Measurements from ENCODE around the gene MAFF. TPM values are rescaled to one million over a fixed set of nuclear protein-coding genes. Genes with fewer than 3 reads are reported as not detected.
"Not testable (repeated sequence)": the region's sequence is repeated elsewhere in the genome, so short reads cannot be mapped to it uniquely, and the experiment has no call there.

MAFF gene
- total RNA-seq, 3 donors from 2014 or later, result 8.9 to 12.2 (median 10.7) TPM

DNA sequence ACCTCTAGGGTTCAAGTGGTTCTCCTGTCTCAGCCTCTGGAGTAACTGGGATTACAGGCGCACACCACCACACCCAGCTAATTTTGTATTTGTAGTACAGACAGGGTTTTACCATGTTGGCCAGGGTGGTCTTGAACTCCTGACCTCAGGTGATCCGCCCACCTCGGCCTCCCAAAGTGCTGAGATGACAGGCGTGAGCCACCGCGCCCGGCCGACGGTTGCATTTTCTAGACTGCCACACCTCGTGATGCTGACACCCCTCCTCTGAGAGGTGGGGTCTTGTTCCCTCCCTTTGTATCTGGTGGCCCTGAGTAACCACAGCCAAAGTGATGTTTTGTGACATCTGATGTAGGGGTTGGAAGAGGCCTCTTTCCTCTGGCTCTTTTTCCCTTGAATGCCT lies 32.1 kb downstream of the MAFF start:
- H3K36me3 Mint-ChIP-seq (ENCODE audit: insufficient read depth); DNase-seq; H3K4me1 Mint-ChIP-seq (ENCODE audit: low read depth); H3K9me3 Mint-ChIP-seq; H3K27me3 Mint-ChIP-seq (ENCODE audit: low read depth); ATAC-seq; H3K4me3 Mint-ChIP-seq: not testable (repeated sequence)

DNA sequence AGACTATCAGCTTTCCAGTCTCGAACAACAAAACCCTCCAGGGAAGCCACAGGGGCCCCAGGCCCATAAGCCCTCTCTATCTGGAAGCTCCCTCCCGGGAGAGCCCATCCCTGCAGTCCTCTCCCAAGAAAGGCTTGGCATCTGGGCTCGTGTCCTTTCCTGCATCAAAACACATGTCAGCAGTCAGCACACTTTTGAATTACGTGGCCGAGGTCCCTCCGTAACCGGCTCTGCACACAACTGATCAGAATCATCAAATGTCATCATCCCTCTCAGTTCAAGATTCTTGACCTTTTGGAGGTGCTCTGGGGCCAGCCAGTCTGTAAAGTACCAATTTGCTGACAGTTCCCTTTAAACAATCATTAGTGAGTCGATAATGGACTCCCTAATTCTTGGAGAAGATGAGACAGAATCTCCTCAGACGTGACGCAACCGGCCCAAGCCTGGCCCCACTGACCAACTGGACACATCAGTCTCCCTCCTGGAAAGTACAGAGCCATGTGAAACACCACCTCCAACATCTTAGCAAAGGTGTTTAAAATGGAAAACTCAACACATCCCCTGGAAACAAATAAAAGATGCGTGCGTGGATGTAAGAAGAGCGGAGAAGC lies 33.6 kb downstream of the MAFF start:
- Mint-ChIP-seq H3K4me3 (no peak overlapping the region), H3K27me3 (ENCODE audit: low read depth) (no peaks in the 10 kb centered on the region), H3K9me3 (no peaks in the 10 kb centered on the region), H3K36me3 (ENCODE audit: insufficient read depth) (peaks cover 10% of the 10 kb centered on the region), H3K4me1 (ENCODE audit: low read depth) (peaks cover 5% of the 10 kb centered on the region)
- ATAC-seq, result no peak
- no peak for DNase-seq

DNA sequence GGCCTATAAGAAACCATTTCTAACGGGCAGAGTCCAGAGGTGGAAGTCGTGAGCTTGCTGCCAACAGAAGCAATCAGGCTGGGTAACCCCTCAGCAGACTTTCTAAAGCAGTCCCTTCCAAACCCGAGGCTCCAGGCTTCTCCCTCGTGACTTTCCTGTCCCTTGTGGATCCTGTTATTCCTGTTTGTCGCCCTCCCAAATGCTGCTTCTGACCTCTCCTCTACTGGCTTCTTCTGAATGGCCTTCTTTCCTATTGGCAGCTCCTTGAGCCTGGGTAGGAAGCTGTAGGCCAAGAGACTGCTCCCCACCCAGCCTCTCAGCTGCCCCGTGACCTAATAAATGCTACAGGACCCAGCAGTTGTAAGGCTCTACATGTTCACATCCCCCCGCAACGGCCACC lies 35.0 kb downstream of the MAFF start:
- H3K27me3 Mint-ChIP-seq (ENCODE audit: low read depth), result no peaks in the 10 kb centered on the region
- H3K4me3 Mint-ChIP-seq, result no peak overlapping the region
- no peaks in the 10 kb centered on the region for H3K4me1 Mint-ChIP-seq (ENCODE audit: low read depth)
- no peak for ATAC-seq
- H3K9me3 Mint-ChIP-seq, result no peaks in the 10 kb centered on the region
- no peak for DNase-seq
- peaks cover 7% of the 10 kb centered on the region for H3K36me3 Mint-ChIP-seq (ENCODE audit: insufficient read depth)

DNA sequence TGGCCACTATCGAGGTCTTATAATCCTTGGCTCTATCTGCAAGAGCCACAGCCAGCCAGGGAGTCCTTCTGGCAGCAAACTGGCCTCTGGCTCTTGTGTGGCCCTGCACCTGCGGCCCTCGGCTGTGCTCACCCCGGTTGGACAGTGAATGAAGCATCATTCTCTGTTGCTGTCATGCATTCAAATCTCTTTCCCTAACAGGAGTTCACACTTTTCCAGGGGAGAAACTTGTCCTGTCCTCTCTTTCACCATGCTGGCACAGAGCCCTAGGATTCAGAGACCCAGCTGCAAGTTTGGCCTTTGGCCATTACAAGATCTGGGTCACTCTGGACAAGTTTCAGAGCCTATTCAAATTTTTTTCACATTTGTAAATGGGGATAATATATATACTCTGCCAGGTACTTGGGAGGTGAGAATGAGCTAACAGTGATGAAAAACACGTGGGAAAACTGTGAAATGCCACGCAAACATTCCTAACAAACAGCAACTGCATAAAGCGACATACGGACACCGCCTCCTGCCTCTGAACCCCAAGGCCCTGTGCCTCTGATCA lies 36.8 kb downstream of the MAFF start:
- Mint-ChIP-seq H3K4me1 (ENCODE audit: low read depth) (no peaks in the 10 kb centered on the region), H3K4me3 (no peak overlapping the region), H3K36me3 (ENCODE audit: insufficient read depth) (peaks cover 7% of the 10 kb centered on the region), H3K9me3 (no peaks in the 10 kb centered on the region), H3K27me3 (ENCODE audit: low read depth) (no peaks in the 10 kb centered on the region)
- ATAC-seq (no peak), DNase-seq (no peak)

DNA sequence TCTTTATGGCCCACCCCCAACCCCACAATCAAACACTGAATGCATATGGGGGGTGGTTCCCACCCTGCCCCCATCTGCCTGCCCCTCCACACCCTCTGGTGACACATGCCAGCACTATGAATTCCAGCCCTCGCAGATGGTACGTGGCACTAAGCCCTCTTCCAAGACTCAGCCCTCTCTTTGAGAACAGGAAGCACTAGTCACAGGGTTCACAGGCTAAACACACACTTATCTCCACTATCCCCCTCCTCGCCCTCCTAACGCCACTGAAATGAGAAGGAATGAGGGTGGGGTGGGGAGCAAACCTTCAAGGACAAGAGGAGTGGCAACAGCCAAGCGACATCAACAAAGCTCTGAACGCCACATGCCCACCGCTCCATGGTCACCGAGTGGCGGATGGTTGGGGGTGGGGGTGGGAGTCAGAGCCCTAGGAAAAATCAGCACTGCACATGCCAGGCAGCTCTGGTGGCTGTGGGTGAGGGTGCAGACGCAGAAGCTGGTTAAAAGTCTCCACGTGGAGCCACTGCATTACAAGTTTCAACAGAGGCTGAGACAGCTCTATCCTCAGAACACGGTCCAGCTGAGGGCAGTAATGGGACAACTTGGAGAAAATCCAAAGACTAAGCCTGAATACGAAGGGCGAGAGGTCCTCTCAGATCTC lies 37.4 kb downstream of the MAFF start:
- ATAC-seq, result no peak
- Mint-ChIP-seq H3K9me3 (no peaks in the 10 kb centered on the region), H3K4me3 (no peak overlapping the region), H3K4me1 (ENCODE audit: low read depth) (no peaks in the 10 kb centered on the region), H3K27me3 (ENCODE audit: low read depth) (no peaks in the 10 kb centered on the region), H3K36me3 (ENCODE audit: insufficient read depth) (peaks cover 7% of the 10 kb centered on the region)
- no peak for DNase-seq

DNA sequence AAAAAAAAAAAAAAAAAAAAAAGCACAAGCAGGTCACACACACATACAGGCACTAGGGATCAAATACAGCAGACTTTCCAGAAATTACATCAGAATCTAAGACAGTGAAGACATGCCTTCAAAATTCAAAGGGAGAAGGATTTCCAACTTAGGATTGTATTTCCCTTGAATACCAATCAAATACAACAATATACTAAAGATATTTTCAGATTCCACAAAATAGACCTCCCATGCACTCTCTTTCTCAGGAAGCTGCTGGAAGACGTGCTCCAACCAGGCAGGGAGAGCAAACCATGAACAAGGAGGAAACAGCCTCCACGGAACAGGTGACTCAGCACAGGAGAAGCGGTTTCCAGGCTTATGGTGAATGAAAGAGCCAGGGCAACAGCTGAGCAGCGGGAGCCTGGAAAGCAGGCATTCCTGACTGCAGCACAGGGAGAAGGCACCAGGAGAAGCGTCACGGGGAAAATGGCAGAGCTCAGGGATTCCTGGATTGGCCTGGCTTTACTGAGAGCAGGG lies 39.0 kb downstream of the MAFF start:
- DNase-seq (no peak), ATAC-seq (no peak)
- no peaks in the 10 kb centered on the region for H3K9me3 Mint-ChIP-seq
- peaks cover 7% of the 10 kb centered on the region for H3K36me3 Mint-ChIP-seq (ENCODE audit: insufficient read depth)
- H3K27me3 Mint-ChIP-seq (ENCODE audit: low read depth), result no peaks in the 10 kb centered on the region
- H3K4me1 Mint-ChIP-seq (ENCODE audit: low read depth), result no peaks in the 10 kb centered on the region
- no peak overlapping the region for H3K4me3 Mint-ChIP-seq

DNA sequence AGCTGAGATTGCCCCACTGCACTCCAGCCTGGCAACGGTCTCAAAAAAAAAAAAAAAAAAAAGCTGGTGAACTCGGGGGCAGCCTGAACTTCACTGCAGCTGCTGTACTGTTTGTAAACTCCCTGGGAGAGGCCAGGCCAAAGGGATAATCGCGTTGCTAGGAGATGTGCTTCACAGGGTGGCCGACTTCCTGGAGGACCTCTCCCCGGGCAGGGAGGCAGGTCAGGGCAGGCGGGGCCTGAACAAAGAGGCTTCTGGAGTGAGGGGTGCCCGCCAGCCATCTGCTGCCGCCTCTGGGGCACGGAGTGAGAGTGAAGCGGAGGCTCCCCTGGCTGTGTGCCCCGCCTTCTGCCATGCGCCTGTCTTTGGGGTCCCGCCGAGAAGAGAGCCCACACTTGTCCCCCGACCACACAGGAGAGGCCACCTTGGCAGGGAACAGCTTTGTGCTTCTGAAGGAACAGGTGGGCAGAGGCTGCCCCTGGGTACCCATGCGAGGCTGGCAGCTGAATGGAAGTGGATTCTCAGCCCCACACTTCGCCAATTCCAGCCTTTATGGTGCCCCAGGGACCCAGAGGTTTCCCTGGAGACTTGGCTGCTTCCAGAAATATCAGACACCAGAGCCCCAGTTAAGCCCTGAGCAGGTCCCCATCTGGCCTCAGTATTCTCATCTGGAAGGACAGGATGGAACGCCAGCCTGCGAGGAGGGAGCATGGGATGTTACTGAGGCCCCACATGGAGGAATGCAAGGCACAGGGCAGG lies 41.4 kb downstream of the MAFF start:
- Mint-ChIP-seq H3K4me1 (ENCODE audit: low read depth) (no peaks in the 10 kb centered on the region), H3K9me3 (no peaks in the 10 kb centered on the region), H3K36me3 (ENCODE audit: insufficient read depth) (peaks cover 16% of the 10 kb centered on the region), H3K4me3 (no peak overlapping the region), H3K27me3 (ENCODE audit: low read depth) (no peaks in the 10 kb centered on the region)
- ATAC-seq (no peak), DNase-seq (no peak)

DNA sequence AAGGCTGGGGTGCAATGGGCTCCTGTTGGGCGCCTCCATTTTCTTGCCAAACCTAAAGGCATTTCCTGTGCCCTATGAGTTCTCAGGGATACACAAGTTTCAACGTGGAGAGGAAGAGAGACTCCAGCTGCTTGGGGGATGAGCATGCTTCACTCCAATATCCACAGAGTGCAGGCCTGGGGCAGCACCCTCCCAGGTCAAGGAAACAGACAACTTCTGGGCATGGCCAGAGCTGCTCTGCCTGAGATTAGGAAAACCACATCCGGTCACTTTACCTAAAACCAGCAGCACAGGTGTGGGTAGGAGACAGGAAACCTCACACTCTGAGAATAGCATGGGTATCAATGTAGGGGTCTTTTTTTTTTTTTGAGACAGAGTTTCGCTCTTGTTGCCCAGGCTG lies 42.3 kb downstream of the MAFF start:
- H3K4me1 Mint-ChIP-seq (ENCODE audit: low read depth), result no peaks in the 10 kb centered on the region
- DNase-seq, result no peak
- no peaks in the 10 kb centered on the region for H3K9me3 Mint-ChIP-seq
- ATAC-seq, result no peak
- peaks cover 20% of the 10 kb centered on the region for H3K36me3 Mint-ChIP-seq (ENCODE audit: insufficient read depth)
- no peaks in the 10 kb centered on the region for H3K27me3 Mint-ChIP-seq (ENCODE audit: low read depth)
- no peak overlapping the region for H3K4me3 Mint-ChIP-seq

DNA sequence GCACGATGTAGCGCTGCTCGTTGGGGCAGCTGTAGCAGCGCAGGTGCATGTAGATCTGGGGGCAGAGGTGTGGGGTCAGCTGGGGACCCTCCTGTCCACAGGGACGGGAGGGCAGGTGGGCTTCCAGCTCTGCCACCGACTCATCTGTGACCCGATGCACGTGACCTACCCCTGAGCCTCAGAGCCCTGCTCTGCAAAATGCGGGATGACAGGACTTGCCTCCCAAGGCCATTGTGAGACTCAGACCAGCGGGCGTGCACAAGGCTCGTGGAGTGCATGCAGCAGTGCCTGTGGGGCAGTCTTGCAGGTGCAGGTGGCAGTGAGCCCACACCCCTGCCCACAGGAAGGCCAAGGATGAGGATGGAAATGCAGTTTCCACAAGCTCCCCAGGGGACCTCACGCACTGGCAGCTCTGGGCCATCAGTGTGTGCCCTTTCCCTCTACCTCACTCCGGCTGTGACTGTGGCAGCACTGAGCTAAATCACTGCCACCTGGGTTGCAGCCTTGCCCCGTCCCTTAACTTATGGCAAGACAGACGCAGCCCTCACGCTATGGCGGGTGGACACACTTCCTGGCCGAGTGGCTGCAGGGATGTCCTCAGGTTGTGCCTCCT lies 44.4 kb downstream of the MAFF start:
- DNase-seq, result no peak
- H3K4me1 Mint-ChIP-seq (ENCODE audit: low read depth), result no peaks in the 10 kb centered on the region
- ATAC-seq, result no peak
- no peaks in the 10 kb centered on the region for H3K27me3 Mint-ChIP-seq (ENCODE audit: low read depth)
- H3K4me3 Mint-ChIP-seq, result no peak overlapping the region
- H3K9me3 Mint-ChIP-seq, result no peaks in the 10 kb centered on the region
- peaks cover 15% of the 10 kb centered on the region for H3K36me3 Mint-ChIP-seq (ENCODE audit: insufficient read depth)

DNA sequence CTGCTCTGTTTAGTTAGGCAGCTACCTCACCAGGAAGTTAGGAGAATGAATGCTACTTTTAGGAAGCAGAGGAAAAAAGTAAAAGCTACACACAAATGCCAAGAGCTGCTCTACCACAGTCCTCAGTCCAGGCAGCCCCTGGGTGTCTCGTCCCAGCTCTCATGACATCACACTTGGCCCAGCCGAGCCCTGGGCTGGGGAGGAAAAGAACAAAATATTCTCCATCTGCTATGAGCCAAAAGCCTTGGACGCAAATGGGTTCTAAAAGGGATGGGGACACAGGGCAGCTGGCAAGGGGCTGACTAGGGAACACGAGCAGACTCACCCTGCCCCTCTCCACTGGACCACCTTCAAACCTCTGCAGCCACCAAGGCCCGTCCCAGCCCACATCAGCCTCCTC lies 44.9 kb downstream of the MAFF start:
- no peak for DNase-seq
- no peak for ATAC-seq
- Mint-ChIP-seq H3K4me3 (no peak overlapping the region), H3K4me1 (ENCODE audit: low read depth) (no peaks in the 10 kb centered on the region), H3K9me3 (no peaks in the 10 kb centered on the region), H3K36me3 (ENCODE audit: insufficient read depth) (peaks cover 15% of the 10 kb centered on the region), H3K27me3 (ENCODE audit: low read depth) (no peaks in the 10 kb centered on the region)

DNA sequence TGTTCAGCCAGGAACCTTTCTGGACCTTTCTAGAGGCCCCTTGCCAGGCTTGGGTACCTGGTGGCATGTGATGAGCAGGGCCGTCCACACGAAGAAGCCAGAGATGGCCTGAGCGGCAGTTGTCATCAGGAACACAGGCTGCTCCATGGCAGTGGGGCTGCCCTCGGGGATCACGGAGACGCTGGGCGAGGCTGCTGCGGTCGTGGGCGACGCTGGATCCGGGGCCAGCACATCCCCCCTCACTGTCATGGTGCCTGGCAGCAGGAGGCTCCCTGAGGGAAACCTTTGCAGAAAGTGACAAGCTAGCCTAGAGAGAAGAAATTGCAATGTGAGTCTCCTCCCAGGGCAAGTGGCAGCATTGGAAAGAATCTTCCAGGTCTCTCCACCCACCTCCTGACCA lies 45.9 kb downstream of the MAFF start:
- ATAC-seq (no peak), DNase-seq (no peak)
- Mint-ChIP-seq H3K4me3 (no peak overlapping the region), H3K9me3 (no peaks in the 10 kb centered on the region), H3K4me1 (ENCODE audit: low read depth) (no peaks in the 10 kb centered on the region), H3K27me3 (ENCODE audit: low read depth) (no peaks in the 10 kb centered on the region), H3K36me3 (ENCODE audit: insufficient read depth) (peaks cover 15% of the 10 kb centered on the region)

DNA sequence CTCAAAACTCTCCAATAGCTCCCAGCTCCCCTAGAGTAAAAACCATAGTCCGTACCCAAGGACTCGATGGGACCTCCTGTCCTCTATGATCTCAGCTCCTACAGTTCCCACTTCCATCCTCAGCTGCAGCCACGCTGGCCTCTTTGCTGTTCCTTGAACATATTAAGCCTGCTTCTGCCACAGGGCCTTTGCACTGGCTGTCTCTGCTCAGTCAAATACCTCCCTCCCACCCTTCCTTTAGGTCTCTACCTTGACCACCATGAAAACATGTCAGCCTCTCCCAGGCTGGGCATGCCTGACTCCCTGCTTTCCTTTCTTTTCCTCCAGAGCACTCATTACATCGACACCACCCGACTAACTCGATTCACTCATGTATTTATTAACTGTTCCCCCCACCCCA lies 46.5 kb downstream of the MAFF start:
- H3K9me3 Mint-ChIP-seq, result no peaks in the 10 kb centered on the region
- no peaks in the 10 kb centered on the region for H3K4me1 Mint-ChIP-seq (ENCODE audit: low read depth)
- DNase-seq (no peak), ATAC-seq (no peak)
- H3K36me3 Mint-ChIP-seq (ENCODE audit: insufficient read depth), result peaks cover 15% of the 10 kb centered on the region
- no peaks in the 10 kb centered on the region for H3K27me3 Mint-ChIP-seq (ENCODE audit: low read depth)
- H3K4me3 Mint-ChIP-seq, result no peak overlapping the region

DNA sequence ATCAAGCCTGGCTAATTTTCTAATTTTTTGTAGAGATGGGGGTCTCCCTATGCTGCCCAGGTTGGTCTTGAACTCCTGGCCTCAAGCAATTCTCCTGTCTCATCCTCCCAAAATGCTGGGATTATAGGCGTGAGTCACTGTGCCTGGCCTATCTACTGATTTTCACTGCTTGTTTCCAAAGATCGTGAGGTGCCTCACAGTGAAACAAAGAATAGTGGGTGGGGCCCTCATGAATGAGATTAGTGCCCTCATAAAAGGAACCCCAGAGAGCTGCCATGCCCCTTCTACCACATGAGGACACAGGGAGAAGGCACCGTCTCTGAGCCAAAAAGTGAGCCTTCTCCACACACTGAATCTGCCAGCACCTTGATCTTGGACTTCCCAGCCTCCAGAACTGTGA lies 47.5 kb downstream of the MAFF start:
- no peak for ATAC-seq
- Mint-ChIP-seq H3K4me3 (no peak overlapping the region), H3K36me3 (ENCODE audit: insufficient read depth) (peaks cover 15% of the 10 kb centered on the region), H3K4me1 (ENCODE audit: low read depth) (no peaks in the 10 kb centered on the region), H3K9me3 (no peaks in the 10 kb centered on the region), H3K27me3 (ENCODE audit: low read depth) (no peaks in the 10 kb centered on the region)
- DNase-seq, result no peak

DNA sequence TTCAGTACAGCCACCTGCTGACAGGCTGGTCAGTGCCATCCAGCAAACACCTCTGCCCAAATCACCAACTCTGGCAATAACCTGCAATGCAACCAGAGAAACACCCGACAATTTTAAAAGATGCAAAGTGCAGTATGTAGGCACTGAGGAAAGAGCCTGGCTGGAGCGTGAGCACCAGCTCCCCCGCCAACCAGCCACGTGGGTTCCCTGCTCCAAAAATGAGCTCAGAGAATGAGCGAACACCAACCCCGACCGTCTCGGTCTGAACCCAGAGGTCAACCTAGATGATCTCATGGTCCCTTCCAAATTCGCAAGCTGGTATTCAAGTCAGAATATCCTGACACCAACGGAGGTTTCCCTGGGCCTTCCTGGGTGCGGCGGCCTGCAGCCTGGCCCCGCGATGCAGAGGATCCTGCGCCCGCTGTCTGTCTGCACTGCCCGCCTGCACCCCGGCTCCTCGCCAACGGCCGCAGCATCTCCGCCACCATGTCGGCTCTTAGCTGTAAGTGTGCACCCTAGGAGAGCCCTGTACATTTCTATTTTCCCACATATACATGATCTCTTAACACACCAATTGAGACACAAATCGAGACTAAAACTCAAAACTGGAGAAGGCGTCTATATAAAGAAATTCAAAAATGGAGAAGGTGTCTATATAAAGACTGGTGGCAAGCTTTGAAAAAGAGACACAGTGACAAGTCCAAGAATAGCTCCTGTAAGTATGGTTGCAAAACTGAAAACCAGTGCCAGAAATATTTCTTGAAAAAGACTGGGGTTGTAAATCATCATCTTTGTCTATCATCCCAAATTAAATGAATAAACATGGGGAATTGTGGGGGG lies 48.2 kb downstream of the MAFF start:
- Mint-ChIP-seq H3K36me3 (ENCODE audit: insufficient read depth) (peaks cover 15% of the 10 kb centered on the region), H3K9me3 (no peaks in the 10 kb centered on the region), H3K4me3 (no peak overlapping the region), H3K27me3 (ENCODE audit: low read depth) (no peaks in the 10 kb centered on the region), H3K4me1 (ENCODE audit: low read depth) (no peaks in the 10 kb centered on the region)
- ATAC-seq (no peak), DNase-seq (no peak)
